HCT116 (cell line): ENCODE measurements around the gene RHOH. TPM values are rescaled to one million over a fixed set of nuclear protein-coding genes. Genes with fewer than 3 reads are reported as not detected.

ENCODE experiments used
- ATAC-seq: fragments of 200-7000 bp; cut with Tn5 transposase; 2 replicates; pipeline ENCODE4 v1.9.1; 2020; ENCODE audit warnings: mild to moderate bottlenecking, moderate library complexity
- BruUV-seq: library from RNA; stranded (reverse); fragments of 400-500 nt; replicated peaks from 2 replicates; lab custom pipeline; 2021; lab: Mats Ljungman, UMichigan
- CTCF ChIA-PET: fragments of 300-600 bp; sonication (Branson Sonifier 250); formaldehyde crosslinking; loops from one replicate; lab custom pipeline; 2021; ENCODE audit warnings: antibody characterized with exemption; lab: Charles Lee
- POLR2A ChIA-PET: fragments of 300-600, 350-600 bp; sonication (Branson Sonifier 250); formaldehyde crosslinking; loops from one replicate; lab custom pipeline; 2021; ENCODE audit warnings: antibody characterized with exemption; lab: Charles Lee
- RAD21 ChIA-PET, 2 experiments: fragments of 300-600 bp; sonication (Branson Sonifier 250); formaldehyde crosslinking; loops; one replicate each; lab custom pipeline; 2023; ENCODE audit warnings: low total read pairs in 2 of 2; ENCODE audit not compliant: uncharacterized antibody in 2 of 2, unreplicated experiment in 2 of 2, low non-redundant PET in 1 of 2; lab: Charles Lee
- DNase-seq: peaks from one replicate; pipeline ENCODE4 v3.0.0-alpha.2; 2010; ENCODE audit warnings: low read depth, low spot score
- H2AFZ ChIP-seq: fragments of 200-600 bp; shearing (Covaris generic), sonication (generic); 2 replicates; pipeline ENCODE4 v1.6.1; 2017; ENCODE audit warnings: low read depth, mixed run types, mixed read lengths, antibody characterized with exemption, low read length; ENCODE audit not compliant: poor library complexity, severe bottlenecking
- H3K27ac ChIP-seq: 2 replicates; pipeline ENCODE4 v1.5.1; 2012; ENCODE audit warnings: low read depth, low read length
- H3K27me3 ChIP-seq: fragments of 200-600 bp; sonication (generic); 2 replicates; pipeline ENCODE4 v1.6.1; 2016; ENCODE audit warnings: mixed run types, low read length, mixed read lengths; ENCODE audit not compliant: insufficient read depth
- H3K36me3 ChIP-seq, 2 experiments: fragments of 200-500 bp in 1 of 2; fragments of 200-600 bp in 1 of 2; sonication (Bioruptor generic) in 1 of 2; sonication (generic) in 1 of 2; 2 replicates each; pipeline versions ENCODE4 v1.5.1 to v1.6.1; 2014 to 2016; ENCODE audit warnings: low read length in 2 of 2, inconsistent platforms in 1 of 2, mixed read lengths in 1 of 2, mixed run types in 1 of 2; ENCODE audit not compliant: insufficient read depth in 2 of 2, control insufficient read depth in 1 of 2
- H3K4me1 ChIP-seq, 2 experiments: fragments of 200-600 bp in 1 of 2; sonication (generic) in 1 of 2; 2 replicates each; pipeline versions ENCODE4 v1.5.1 to v1.6.1; 2012 to 2017; ENCODE audit warnings: low read length in 2 of 2, inconsistent platforms in 1 of 2, mild to moderate bottlenecking in 1 of 2, mixed read lengths in 1 of 2, mixed run types in 1 of 2, moderate library complexity in 1 of 2; ENCODE audit not compliant: insufficient read depth in 2 of 2, control insufficient read depth in 1 of 2
- H3K4me2 ChIP-seq: fragments of 200-600 bp; sonication (generic); 2 replicates; pipeline ENCODE4 v1.6.1; 2017; ENCODE audit warnings: mixed run types, low read length, mixed read lengths
- H3K4me3 ChIP-seq, 2 experiments: fragments of 200-600 bp in 1 of 2; sonication (generic) in 1 of 2; replicated peaks in 1 of 2; 2 replicates each; pipeline ENCODE4 v1.5.1; 2011 to 2016; ENCODE audit warnings: low read length in 2 of 2, control low read depth in 1 of 2, low read depth in 1 of 2, mild to moderate bottlenecking in 1 of 2, mixed read lengths in 1 of 2, mixed run types in 1 of 2
- H3K79me2 ChIP-seq: fragments of 200-600 bp; sonication (generic); 2 replicates; pipeline ENCODE4 v1.6.1; 2017; ENCODE audit warnings: mild to moderate bottlenecking, mixed run types, low read length, moderate library complexity, mixed read lengths; ENCODE audit not compliant: insufficient read depth
- H3K9ac ChIP-seq: fragments of 200-600 bp; sonication (generic); 2 replicates; pipeline ENCODE4 v1.6.1; 2016; ENCODE audit warnings: low read length, mixed read lengths
- H3K9me2 ChIP-seq: fragments of 200-600 bp; sonication (generic), shearing (Covaris generic); 2 replicates; pipeline ENCODE4 v1.6.1; 2017; ENCODE audit warnings: mixed run types, mild to moderate bottlenecking, moderate library complexity; ENCODE audit not compliant: insufficient read depth
- H3K9me3 ChIP-seq, 2 experiments: fragments of 200-500 bp in 1 of 2; fragments of 200-600 bp in 1 of 2; sonication (Bioruptor generic) in 1 of 2; sonication (generic) in 1 of 2; 2 replicates each; pipeline ENCODE4 v1.6.1; 2014 to 2017; ENCODE audit warnings: low read length in 2 of 2, mixed read lengths in 2 of 2, inconsistent platforms in 1 of 2, low read depth in 1 of 2, mild to moderate bottlenecking in 1 of 2, mixed run types in 1 of 2, moderate library complexity in 1 of 2; ENCODE audit not compliant: control insufficient read depth in 1 of 2, insufficient read depth in 1 of 2
- H4K20me1 ChIP-seq: fragments of 200-600 bp; sonication (generic), shearing (Covaris generic); 2 replicates; pipeline ENCODE4 v1.6.1; 2017; ENCODE audit warnings: mixed run types, mild to moderate bottlenecking, moderate library complexity; ENCODE audit not compliant: insufficient read depth
- ATF3 ChIP-seq: IDR thresholded peaks from 2 replicates; pipeline ENCODE4 v1.6.1; 2012
- CBX3 ChIP-seq: IDR thresholded peaks from 2 replicates; pipeline ENCODE4 v1.6.1; 2012; ENCODE audit warnings: low read depth
- CTCF ChIP-seq, 3 experiments: fragments of 200-600 bp in 1 of 3; sonication (generic) in 1 of 3; IDR thresholded peaks in 2 of 3; conservative IDR thresholded peaks in 1 of 3; 2 replicates each; pipeline ENCODE4 v1.5.1; 2012 to 2017; ENCODE audit warnings: low read depth in 2 of 3, low read length in 2 of 3, antibody characterized with exemption in 1 of 3, borderline replicate concordance in 1 of 3, control low read depth in 1 of 3, mild to moderate bottlenecking in 1 of 3, mixed read lengths in 1 of 3, mixed run types in 1 of 3, moderate library complexity in 1 of 3; ENCODE audit not compliant: insufficient read depth in 1 of 3
- EGR1 ChIP-seq: IDR thresholded peaks from 2 replicates; pipeline ENCODE4 v1.6.1; 2012; ENCODE audit warnings: low read depth
- ELF1 ChIP-seq: IDR thresholded peaks from 2 replicates; pipeline ENCODE4 v1.6.1; 2012; ENCODE audit warnings: low read depth, borderline replicate concordance
- FOSL1 ChIP-seq: IDR thresholded peaks from 2 replicates; pipeline ENCODE4 v1.6.1; 2012; ENCODE audit warnings: low read depth
- JUND ChIP-seq: IDR thresholded peaks from 2 replicates; pipeline ENCODE4 v1.6.1; 2012
- MAX ChIP-seq: IDR thresholded peaks from 2 replicates; pipeline ENCODE4 v1.6.1; 2012
- POLR2A ChIP-seq: IDR thresholded peaks from 2 replicates; pipeline ENCODE4 v1.7.0; 2011; ENCODE audit warnings: borderline replicate concordance; ENCODE audit not compliant: insufficient read depth, insufficient read length; ENCODE audit errors: extremely low read depth
- POLR2AphosphoS5 ChIP-seq: IDR thresholded peaks from 2 replicates; pipeline ENCODE4 v1.6.1; 2011; ENCODE audit warnings: mild to moderate bottlenecking, low read depth, low read length, moderate library complexity
- RAD21 ChIP-seq: IDR thresholded peaks from 2 replicates; pipeline ENCODE4 v1.6.1; 2012; ENCODE audit warnings: low read depth, mild to moderate bottlenecking
- REST ChIP-seq: IDR thresholded peaks from 2 replicates; pipeline ENCODE4 v1.6.1; 2012; ENCODE audit warnings: low read depth
- SIN3A ChIP-seq: IDR thresholded peaks from 2 replicates; pipeline ENCODE4 v1.6.1; 2012; ENCODE audit warnings: low read depth
- SP1 ChIP-seq: IDR thresholded peaks from 2 replicates; pipeline ENCODE4 v1.6.1; 2012; ENCODE audit warnings: low read depth
- SRF ChIP-seq: IDR thresholded peaks from 2 replicates; pipeline ENCODE4 v1.6.1; 2012; ENCODE audit warnings: low read depth
- YY1 ChIP-seq: IDR thresholded peaks from 2 replicates; pipeline ENCODE4 v1.6.1; 2011; ENCODE audit warnings: low read length, low read depth, moderate library complexity, mild to moderate bottlenecking; ENCODE audit not compliant: insufficient replicate concordance; ENCODE audit errors: extremely low read depth
- ZBTB33 ChIP-seq: IDR thresholded peaks from 2 replicates; pipeline ENCODE4 v1.6.1; 2011; ENCODE audit warnings: mild to moderate bottlenecking, low read length, moderate library complexity; ENCODE audit not compliant: insufficient replicate concordance; ENCODE audit errors: extremely low read depth
- ZFX ChIP-seq: fragments of 450-650 bp; IDR thresholded peaks from 2 replicates; pipeline ENCODE4 v1.6.1; 2017
- ZNF274 ChIP-seq: fragments of 200-500 bp; sonication (Bioruptor generic); IDR thresholded peaks from 2 replicates; pipeline ENCODE4 v1.6.1; 2014; ENCODE audit warnings: mild to moderate bottlenecking, low read depth, low read length, inconsistent platforms
- intact Hi-C: fragments of 100-400 bp; cut with micrococcal nuclease; formaldehyde crosslinking; loops from 2 replicates; pipeline ENCODE4 v1.10.0; 2022
- total RNA-seq: library from RNA; stranded (reverse); gene quantifications from one replicate; pipeline ENCODE4 v1.2.1, GENCODE V29; 2021; ENCODE audit not compliant: unreplicated experiment

RHOH gene
- total RNA-seq, 1 experiment from 2014 or later, result 0.74 TPM

- no peak overlapping the region for H3K4me2 ChIP-seq
- ATAC-seq (no peak), DNase-seq (no peak)
- H4K20me1 ChIP-seq, result no peaks in the 10 kb centered on the region
- intact Hi-C loops, result no loop called here
- no peaks in the 10 kb centered on the region for H3K4me1 ChIP-seq
- no peak for TF ChIP-seq ELF1
- no peak for TF ChIP-seq RAD21
- no peak for TF ChIP-seq EGR1
- TF ChIP-seq MAX, result no peak
- TF ChIP-seq REST, result no peak
- TF ChIP-seq ATF3, result no peak
- no peak for TF ChIP-seq YY1
- no peak for TF ChIP-seq SP1
- TF ChIP-seq JUND, result no peak
- no peak for TF ChIP-seq POLR2A
- no peak for TF ChIP-seq SIN3A
- no peak for TF ChIP-seq FOSL1
- TF ChIP-seq POLR2AphosphoS5, result no peak
- no peak for TF ChIP-seq SRF
- no peak for TF ChIP-seq ZNF274
- no peak for TF ChIP-seq ZBTB33
- TF ChIP-seq CTCF (IDR thresholded peaks at IDR 0.05 in 2 of 3, conservative IDR thresholded peaks at IDR 0.05 in 1 of 3; ENCODE audit: borderline replicate concordance in 1 of 3, insufficient read depth in 1 of 3, low read depth in 2 of 3, low read length in 2 of 3), result no peak
- no peak for TF ChIP-seq CBX3
- no peak for TF ChIP-seq ZFX
- POLR2A ChIA-PET, result no interaction called here
- no peaks in the 10 kb centered on the region for H3K9me3 ChIP-seq
- H3K27me3 ChIP-seq, result no peaks in the 10 kb centered on the region
- no TSS peak for BruUV-seq
- no peaks in the 10 kb centered on the region for H3K36me3 ChIP-seq
- H3K9ac ChIP-seq, result no peak overlapping the region
- no peaks in the 10 kb centered on the region for H3K9me2 ChIP-seq
- no peaks in the 10 kb centered on the region for H3K79me2 ChIP-seq
- RAD21 ChIA-PET, result no interaction called here
- CTCF ChIA-PET, result no interaction called here
- no peak overlapping the region for H3K27ac ChIP-seq
- H3K4me3 ChIP-seq, result no peak overlapping the region
- H2AFZ ChIP-seq, result no peak overlapping the region
These were observed 1.4 kb upstream of the RHOH start for GRCh38 chr4:40195182-40196177.
